Activated effector memory CD4-positive, alpha-beta T cell treated with anti-CD3 and anti-CD28 coated beads, Interleukin-2, amount 50 U/mL, for 16 hours (primary cell): Measurements from ENCODE around the gene THEM5.
A peak's percentile ranks its signal among the peaks of the same experiment; 100 is the strongest.
"Not testable (repeated sequence)": the region's sequence is repeated elsewhere in the genome, so short reads cannot be mapped to it uniquely, and the experiment has no call there.

Experiments used
- DNase-seq: peaks from one replicate; pipeline ENCODE4 v3.0.0-alpha.2; 2020

The THEM5 gene

GRCh38 chr1:151867321-151867720 is 13.8 kb upstream of the THEM5 start:
- DNase-seq = no peak

DNA sequence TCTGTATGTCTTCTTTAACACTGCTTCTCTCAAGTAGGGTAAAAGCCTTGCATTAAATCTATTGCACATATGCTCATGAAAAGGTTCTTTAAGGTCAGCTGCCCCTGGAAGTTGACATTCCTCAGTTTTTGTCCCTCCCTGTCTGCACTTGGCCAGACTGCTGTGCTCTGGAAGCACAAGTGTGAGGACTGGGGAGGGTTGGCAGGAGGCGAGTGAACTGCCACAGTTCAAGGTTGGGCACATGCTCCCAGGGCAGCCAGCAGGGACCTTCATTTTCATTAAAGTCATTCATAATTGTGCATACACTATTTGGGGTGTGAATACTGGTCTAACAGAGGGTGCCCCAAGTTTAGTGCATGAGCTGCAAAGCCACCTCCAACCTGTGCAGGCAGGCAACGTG is 10.9 kb upstream of the THEM5 start:
- DNase-seq = no peak

GRCh38 chr1:151862604-151863003 is 9.1 kb upstream of the THEM5 start:
- no peak for DNase-seq

GRCh38 chr1:151860504-151861187 is 7.1 kb upstream of the THEM5 start:
- DNase-seq = no peak

GRCh38 chr1:151859891-151860293 is 6.4 kb upstream of the THEM5 start:
- DNase-seq = no peak

DNA sequence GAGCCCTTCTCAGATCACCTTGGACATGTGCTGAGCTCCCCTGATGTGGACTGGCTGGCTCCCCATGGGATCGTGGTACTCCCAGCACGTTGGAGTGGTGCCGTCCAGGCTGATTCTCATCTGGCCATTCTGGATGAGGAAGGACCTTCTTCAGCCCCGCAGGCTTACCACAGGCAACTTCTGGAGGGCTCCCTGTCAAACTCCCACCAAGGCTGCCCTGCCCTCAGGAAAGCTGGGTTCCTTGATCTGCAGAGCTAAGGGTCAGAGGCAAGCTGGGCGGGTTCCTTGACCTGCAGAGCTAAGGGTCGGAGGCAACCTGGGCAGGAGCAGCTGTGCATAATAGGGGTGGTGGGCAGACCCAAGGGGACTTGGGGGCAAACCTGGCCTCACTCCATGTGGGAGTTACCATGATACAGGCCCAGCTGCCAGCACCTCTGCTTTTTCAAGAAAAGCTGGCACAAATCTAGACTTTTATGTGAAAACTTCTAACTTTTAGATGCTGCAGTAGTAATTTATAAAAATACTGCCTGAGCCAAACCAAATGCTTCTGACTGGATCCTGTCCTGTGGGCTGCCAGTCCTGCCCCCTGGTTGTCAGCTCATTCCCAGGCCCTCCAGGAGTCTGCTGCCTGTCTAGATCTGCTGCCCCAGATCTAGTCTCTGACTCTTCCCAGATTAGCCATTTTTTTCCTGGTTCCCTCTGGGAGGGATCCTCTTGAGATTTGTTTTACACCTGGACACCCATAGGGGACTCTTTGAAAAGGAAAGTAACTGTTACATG is 5.6 kb upstream of the THEM5 start:
- DNase-seq = no peak

DNA sequence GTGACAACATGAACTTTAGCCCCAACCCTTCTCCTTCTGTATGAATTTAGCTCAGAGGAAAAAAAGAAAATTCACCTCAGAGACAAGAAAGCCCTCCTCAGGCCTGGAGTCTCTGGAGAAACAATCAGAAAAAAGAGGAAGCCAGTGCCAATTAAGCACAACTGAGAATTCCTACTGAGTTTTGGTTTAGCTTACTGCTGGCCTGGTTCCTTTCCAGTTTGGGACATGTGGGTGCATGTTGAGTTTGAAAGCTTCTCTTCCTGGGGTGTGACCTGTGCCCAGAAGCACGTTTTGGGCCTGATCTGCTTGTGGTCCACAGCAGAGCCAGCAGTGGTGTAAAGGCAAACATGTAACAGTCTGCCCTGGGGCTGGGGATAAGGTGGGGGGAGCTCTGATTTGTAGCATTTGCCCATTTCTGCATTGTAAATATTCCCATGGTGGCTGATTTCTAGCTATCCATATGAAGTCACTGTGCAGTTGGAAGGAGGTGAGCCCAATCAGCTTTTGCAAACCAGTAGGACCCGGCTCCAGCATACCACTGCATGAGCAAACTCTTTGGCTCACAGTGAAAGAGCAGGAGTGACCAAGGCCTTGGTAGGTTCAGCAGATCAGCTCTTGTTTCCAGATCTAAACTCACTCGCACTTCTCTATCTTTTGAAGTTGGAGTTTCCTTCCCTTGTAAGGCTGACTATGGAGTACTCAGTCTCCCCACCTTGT is 4.7 kb upstream of the THEM5 start:
- DNase-seq = no peak

- no peak for DNase-seq
These were observed 2.4 kb upstream of the THEM5 start for GRCh38 chr1:151855933-151856332.

GRCh38 chr1:151855516-151855915 is 2.0 kb upstream of the THEM5 start:
- not testable (repeated sequence) for DNase-seq

DNA sequence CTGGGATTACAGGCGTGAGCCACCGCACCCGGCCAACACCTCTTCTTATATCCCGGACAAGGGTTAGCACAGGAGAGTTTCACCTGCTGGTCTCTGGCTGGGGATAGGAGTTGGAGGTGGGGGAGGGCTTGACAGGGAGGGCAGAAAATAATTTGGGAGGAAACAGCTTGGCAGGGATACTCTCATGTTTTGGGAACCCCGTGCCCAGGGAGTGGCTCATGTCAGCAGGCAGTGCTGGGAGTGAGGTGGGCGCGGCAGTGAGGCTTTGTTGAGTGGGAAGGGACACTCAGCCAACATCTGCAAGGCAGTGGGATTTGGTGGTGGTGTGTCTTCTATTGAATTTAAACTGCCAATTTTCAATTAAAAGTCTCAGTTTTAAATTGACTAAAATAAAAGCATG is 1.1 kb upstream of the THEM5 start:
- DNase-seq = no peak

DNA sequence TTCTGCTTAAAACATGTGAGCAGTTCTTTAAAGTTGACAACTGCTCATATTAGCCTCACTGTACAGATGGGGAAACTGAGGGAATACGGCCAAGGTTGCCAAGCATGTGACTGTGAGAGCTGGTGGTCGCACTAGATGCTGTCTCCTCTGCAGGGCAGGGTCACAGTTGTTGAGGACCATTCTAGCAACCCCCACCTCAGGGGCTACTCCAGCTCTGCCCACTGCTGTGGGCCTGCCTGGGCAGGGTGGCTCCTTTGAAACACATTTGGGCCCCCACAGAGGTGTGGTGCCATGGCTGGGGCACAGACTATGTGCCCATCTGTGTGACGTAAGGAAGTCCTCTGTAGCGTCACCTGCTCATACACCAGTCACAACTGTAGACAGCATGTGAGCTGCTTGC is 779 bp downstream of the THEM5 start:
- DNase-seq = no peak

GRCh38 chr1:151851886-151852285 is 1.6 kb downstream of the THEM5 start:
- no peak for DNase-seq

DNA sequence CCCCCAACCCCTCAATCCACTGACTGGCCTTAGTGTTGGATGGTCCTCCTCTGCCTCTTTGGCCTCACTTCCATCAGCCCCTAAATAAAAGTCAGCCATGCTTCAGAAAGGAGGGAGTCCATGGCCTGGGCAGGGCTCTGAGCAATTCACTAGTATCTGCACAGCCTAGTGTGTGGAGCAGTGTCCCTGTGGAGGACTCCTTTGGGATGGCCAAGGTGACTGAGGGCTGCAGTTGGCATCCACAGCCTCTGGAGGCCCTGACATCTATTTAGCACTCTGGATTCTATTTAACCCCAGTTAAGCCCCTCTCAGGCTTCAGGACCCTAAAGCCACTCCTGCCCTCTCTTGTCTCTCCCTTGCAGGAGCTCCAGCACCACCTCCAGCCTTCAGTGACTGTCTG is 3.6 kb downstream of the THEM5 start:
- DNase-seq = no peak

- no peak for DNase-seq
These were observed 4.4 kb downstream of the THEM5 start for GRCh38 chr1:151849126-151849525.

- no peak for DNase-seq
These were observed 5.5 kb downstream of the THEM5 start for GRCh38 chr1:151847867-151848596.

- peak; percentile 62 for DNase-seq
These were observed 6.8 kb downstream of the THEM5 start for GRCh38 chr1:151846686-151847237.

- peak; percentile 60 for DNase-seq
These were observed 7.4 kb downstream of the THEM5 start for GRCh38 chr1:151846062-151846568.

GRCh38 chr1:151843398-151843797 is 10.1 kb downstream of the THEM5 start:
- no peak for DNase-seq

GRCh38 chr1:151841141-151841540 is 12.4 kb downstream of the THEM5 start:
- no peak for DNase-seq

GRCh38 chr1:151840421-151840820 is 13.1 kb downstream of the THEM5 start:
- DNase-seq = no peak

DNA sequence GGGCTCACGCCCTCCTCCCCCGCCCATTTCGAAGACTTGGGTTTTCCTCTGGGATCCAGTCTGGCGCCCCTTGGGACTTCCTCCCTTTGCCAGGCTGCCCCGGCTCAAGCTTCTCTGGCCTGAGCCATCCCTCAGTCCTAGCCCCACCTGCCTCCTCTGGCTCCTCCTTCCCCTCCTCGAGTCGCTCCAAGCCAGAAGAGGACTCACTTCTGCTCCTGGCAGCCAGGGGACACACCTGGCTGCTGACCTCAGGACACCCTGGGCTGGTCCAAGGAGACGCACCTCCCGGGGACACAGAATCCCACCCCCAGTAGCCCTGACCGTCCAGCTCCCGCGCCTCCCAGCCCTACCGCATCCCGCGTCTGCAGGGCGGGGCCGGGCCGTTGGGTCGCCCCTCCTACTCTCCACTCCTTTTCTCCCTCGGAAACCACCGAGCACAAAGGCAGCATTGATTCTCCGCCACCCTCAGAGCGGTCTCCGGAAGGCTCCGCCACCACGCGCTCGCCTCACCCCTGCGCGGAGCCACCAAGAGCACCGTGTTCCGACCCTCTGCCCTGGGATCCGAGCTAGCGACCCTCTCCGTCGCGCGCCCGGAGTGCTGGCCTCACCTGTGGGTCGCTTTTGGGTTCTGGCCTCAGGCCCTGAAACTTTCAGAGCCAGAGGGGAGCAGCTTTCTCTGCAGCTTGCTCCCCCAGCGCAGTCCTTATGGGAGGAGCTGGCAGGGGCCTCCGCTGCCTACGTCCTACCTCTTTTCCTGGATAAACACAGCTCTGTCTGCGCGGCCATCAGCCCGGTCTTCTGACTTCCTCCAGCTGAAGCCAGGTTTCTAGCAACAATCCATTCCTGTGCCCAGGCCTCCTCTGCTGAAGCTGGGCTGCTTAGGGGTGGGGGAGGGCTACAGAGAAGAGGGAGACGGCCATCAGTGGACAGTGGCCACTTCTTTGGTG is 13.8 kb downstream of the THEM5 start, which contains the start of gene C2CD4D:
Gene C2CD4D (minus strand): TSS at position 364 of the 947 bp plus-strand sequence. CDS start 831 bp downstream, outside the sequence.
- peak; percentile 90 for DNase-seq
